ENCODE data around the gene ADARB2.
"Not testable (repeated sequence)": the region's sequence is repeated elsewhere in the genome, so short reads cannot be mapped to it uniquely, and the experiment has no call there.

The ADARB2 gene

DNA sequence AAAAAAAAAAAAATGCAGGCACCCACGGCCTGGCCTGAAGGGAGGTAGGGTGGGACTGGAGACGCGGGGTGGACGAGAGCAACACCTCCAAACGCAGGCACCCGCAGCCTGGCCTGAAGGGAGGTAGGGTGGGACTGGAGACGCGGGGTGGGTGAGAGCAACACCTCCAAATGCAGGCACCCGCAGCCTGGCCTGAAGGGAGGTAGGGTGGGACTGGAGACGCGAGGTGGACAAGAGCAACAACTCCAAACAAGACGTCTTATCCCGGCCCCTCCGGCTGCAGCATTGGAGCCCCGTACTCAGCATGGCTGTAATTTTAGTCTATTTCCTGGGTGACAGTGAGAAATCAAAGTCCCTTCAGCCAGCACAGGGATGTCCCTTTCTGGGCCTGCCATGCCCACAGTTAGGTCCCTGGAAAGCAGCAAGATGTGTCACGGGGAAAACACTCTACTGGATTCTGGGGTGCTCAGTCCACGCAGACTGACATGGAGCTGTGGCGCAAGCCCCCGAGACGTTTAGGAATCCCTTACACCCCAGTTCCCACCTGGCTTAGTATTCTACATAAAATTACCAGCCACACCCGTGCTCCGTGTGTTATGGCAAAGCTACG, 561.3 kb downstream of the ADARB2 start:
- FAIRE-seq: no peak

GRCh38 chr10:1174022-1174421, 563.3 kb downstream of the ADARB2 start:
- no peak for FAIRE-seq

- FAIRE-seq: no peak
Measured at GRCh38 chr10:1173091-1173490, 564.2 kb downstream of the ADARB2 start.

GRCh38 chr10:1172256-1172984, 564.9 kb downstream of the ADARB2 start:
- FAIRE-seq: no peak

DNA sequence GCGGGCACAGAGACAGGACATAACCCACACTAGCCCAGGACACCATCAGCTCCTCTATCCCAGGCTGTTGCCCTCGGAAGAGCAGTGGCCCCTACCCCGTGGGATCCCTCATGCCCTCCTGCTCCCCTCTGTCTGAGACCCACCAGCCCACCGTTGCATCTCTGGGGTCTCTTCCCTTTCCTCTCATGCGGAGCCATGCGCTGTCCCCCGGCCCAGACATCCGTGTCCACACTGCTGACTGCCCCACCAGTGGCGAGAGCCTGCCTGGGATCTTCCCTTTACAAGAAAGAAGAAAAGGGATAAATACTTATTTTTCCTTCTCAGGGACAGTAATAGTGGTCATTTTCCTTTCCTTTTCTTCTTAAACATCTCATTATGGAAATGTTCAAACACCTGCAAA, 565.7 kb downstream of the ADARB2 start:
- no peak for FAIRE-seq

GRCh38 chr10:1171182-1171581, 566.1 kb downstream of the ADARB2 start:
- no peak for FAIRE-seq

DNA sequence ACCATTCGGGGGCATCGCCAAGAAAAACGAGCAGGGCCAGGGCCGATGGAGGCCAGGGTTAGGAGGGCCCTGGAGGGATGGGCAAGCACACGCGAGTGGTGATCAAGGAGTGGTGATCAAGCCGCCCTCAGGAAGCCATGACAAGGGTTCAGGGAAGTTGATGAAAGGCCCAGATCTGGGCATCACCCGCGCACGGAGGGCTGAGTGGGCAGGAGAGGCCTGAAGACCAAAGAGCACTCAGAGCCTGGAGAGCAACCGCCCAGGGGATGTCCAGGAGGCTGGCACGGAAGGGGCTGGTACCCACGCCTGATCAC, 566.5 kb downstream of the ADARB2 start:
- no peak for FAIRE-seq

DNA sequence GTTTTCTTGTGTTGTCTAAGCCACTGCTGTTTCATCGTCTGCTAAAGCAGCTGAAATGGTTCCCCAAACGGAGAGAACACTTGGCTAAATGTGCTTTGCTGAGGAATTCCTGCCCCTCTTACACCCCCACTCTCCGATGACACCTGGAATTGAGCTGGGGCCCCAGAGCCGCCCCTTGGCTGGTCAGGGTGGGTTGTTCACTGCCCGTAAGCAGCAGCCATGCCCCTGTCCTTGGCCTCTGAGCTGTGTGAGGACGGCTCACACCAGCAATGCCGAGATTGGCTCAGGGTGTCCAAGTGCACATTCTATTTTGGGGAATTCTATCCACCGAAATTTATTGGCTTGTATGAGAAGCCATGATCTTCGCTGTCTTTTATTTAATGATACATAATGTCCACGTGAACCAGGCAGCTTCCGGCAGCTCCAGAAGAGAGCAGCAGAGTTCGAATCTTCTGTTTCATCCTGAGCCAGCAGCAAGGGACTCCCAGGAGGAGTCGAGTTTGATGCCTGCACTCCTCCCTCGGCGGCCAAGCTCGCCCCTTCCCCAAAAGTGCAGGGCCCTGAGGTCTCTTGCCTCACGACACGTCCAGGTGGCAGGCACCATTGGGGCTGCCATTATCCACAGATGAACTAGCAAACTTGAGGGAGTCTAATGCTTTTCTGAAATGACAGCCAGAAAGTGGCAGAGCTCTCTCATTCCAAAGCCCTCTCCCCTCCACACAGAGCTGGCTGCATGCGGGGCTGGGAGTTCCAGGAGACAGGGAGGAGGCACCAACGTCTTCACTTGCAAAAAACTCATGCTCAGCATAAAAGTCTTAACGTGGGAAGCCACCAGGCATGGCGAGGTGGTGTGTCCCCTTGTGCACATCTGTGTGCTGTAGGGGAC, 567.1 kb downstream of the ADARB2 start:
- FAIRE-seq: no peak

- no peak for FAIRE-seq
Measured at GRCh38 chr10:1169186-1169885, 568.0 kb downstream of the ADARB2 start.

DNA sequence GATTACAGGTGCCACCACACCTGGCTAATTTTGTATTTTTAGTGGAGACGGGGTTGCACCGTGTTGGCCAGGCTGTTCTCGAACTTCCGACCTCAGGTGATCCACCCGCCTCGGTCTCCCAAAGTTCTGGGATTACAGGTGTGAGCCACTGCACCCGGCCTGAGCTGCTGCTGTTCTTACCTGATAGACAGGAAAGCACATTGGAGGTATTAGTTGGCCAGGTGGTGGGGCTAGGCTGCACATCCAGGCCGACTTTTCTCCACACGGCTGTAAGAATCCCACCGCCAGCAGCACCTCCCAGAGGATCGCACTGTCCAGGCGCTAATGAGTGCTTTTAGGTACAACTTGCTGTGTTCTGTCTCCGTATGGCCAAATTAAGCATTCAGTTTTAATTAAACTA, 568.6 kb downstream of the ADARB2 start:
- no peak for FAIRE-seq

DNA sequence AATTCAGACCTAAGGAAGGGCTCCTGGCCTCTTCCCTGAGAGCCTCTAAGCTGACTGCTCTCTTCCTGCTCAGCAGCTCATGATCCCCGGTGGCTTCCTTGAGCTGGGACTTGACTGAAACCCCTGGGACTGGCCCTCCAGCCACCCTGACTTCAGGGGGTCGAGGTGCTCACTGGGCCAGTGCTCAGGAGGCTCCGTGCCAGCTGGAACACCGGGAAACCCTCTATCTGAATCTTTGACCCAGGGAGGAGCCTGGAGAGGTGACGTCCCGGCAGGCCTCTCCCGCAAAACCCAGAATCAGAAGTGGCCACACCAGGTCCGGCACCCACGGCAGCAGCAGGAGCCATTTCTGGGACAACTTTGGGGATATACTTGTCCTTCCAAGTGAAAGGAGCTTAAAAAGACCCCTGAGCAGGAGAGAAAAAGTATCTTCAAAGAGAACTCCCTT, 570.5 kb downstream of the ADARB2 start:
- FAIRE-seq: no peak

DNA sequence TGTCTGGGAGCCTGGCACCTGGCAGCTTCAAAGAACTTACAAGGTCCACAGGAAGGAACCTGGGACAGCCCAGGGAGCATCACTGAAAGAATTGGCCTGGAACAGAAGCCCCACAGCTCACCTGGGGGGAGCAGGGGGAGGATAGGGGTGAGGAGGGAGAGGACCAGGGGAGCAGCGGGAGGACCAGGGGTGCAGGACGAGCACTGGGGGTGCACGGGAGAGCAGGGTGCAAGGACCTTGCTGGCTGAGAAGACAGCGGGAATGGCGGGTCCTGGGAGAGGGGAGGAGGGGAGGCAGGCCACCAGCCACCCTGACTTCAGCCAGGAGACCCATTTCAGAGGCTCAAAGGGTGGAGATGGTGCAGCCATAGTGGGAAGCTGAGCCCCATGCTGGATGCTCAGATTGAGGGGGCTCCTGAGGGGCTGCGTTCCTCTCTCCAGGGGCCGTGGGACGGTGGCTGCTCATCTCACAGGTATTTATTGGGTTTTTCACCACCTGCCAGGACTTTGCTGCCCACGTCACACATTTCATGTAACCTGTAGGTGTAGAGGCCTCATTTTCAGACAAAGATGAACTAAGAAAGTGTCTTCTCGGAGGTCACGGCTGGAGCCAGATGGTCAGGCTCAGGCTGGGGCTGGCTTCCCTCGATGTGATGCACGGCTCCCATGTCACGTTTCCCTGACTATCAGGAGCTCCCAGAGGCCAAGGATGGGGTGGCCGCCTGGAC, 571.1 kb downstream of the ADARB2 start:
- FAIRE-seq: no peak

DNA sequence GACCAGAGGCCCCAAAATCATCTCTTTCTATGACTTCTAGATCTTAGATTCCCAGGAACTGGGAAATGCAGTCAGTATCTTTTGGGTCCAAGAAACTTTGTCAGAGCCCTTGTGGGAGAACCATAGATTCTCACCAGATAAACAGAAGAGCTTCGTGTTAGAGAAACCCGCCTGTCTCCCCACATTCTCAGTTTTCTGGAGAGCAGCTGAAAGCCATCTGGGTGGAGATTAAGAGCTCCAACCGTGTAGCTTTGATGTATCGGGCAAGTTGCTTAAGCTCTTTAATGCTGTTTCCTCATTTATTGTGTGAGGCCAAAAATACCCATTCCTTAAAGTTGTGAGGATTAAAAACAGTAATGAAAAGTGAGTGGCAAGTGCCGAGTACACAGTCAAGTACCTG, 573.5 kb downstream of the ADARB2 start:
- FAIRE-seq: no peak

- FAIRE-seq: no peak
Measured at GRCh38 chr10:1163204-1163660, 574.1 kb downstream of the ADARB2 start.

DNA sequence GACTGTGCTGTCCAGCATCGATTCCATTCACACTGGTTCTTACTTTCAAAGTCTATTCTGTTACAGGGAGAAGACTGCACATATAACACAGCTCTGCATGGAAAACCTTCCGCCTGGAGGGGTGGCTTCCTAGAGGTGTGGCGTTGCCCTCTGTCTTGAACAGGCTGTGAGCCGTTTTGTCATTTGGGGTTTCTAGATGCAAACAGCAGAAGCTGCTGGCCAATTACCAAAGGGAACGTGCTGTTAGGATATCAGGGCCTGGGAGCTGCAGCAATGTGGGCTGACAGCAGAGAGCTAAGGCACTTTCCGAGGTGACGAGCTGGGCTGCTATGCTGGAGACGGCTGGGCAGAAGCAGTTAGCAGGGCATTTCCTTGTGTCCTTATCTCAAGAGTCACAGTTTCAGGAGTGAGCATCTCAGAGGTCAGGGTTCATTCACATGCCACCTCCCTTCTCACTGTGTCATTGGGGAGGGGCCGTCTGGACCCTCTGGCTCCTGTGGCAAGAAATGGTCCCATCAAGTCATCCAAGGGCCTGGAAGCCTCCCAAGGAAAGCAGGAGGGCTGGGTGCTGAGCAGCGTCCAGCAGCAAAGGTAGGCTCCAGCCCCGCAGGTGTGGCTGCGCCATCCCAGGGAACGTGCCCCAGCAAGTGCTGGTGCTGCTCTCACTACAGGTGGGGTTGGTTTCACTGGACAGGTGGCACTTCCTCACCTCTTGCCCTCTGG, 574.7 kb downstream of the ADARB2 start:
- FAIRE-seq: no peak

- FAIRE-seq: not testable (repeated sequence)
Measured at GRCh38 chr10:1161315-1161673, 576.0 kb downstream of the ADARB2 start.

- no peak for FAIRE-seq
Measured at GRCh38 chr10:1160561-1161314, 576.6 kb downstream of the ADARB2 start.

DNA sequence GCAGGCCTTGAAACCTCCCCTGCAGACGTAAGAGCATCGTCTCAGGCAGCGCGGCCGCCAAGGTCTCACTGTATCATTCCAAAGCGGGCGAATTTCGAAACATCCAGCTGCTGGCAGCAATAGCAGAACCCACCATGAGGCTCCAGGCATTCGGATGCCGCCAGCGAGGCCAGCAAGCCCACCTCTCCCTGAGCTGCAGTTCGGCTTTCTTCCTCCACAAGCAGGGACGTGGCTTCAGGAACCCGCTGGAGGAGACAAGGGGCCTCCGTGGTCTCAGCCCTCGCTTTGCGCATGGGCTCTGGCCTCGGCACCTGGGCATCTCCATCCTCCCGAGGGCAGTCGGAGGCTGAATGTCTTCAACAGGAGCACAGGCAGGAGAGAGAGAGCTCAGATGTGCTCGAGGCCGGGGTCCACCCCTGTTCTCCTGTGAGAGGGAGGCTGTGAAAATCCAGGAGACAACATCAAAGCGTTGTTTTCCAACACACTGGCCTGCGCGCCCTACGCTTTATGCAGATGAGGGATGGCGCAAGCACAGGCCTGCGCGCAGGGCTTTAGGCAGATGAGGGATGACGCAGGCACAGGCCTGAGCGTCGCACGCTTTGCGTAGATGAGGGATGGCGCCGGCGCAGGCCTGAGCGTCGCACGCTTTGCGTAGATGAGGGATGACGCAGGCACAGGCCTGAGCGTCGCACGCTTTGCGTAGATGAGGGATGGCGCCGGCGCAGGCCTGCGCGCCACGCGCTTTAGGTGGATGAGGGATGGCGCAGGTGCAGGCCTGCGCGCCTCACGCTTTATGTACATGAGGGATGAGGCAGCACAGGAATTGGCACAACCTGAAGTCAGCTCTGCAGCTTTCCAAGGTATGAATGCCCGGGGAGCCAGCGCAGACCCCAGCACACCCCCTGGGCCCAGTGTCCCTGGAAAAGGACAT, 577.9 kb downstream of the ADARB2 start:
- no peak for FAIRE-seq

- FAIRE-seq: not testable (repeated sequence)
Measured at GRCh38 chr10:1158536-1158935, 578.8 kb downstream of the ADARB2 start.

DNA sequence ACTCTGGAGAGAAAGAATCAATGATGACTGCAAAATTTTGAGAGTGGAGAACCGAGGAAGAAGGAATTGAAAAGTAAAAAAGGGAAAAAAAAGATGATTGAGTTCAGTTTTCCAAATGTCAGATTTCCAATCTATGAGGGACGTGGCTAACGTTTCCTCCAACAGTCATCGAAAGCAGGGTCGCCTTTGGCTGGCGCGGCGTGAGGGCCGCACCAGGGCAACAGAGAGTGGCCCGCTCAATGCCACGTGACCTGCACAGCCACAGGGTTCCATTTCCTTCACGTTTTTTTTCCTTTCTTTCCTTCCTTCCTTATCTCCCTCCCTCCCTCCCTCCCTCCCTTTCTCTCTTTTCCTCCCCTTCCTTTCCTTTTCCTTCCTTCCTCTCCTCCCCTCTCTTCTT, 579.3 kb downstream of the ADARB2 start:
- FAIRE-seq: no peak
